Measurements from ENCODE around the gene SLC29A3. TPM values are rescaled to one million over a fixed set of nuclear protein-coding genes. Genes with fewer than 3 reads are reported as not detected.

Gene SLC29A3
- total RNA-seq, 1 experiment from 2014 or later = 35.7 TPM

DNA sequence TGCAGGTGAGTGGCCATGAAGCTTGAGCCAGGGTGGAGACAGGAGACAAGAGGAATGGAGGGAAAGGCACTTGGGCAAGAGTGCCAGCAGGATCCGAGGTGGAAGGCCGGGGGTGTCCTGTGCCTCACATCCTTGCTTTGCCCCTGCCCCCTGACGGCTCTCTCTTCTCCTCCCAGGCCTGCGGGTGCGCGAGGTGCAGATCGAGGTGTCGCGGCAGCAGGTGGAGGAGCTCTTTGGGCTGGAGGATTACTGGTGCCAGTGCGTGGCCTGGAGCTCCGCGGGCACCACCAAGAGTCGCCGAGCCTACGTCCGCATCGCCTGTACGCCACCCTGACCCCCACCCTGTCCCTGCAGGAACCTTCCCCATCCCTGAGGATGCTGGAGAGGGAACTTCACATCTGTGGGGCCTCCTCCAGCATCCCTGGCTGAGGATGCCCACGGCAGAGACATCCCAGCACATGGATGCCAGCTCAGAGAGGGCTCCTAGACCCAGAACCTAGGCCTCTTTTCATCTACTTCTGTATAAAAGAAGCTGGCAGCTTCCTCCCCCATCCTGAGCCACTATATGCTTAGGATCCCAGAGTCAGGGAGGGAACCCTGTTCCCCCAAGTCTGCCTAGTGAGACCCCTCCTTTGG, 34.4 kb upstream of the SLC29A3 start:
- H3K36me3 ChIP-seq (ENCODE audit: low read depth) = no peaks in the 10 kb centered on the region
- no peak overlapping the region for H3K27ac ChIP-seq
- no peak overlapping the region for H3K4me2 ChIP-seq
- H3K9me3 ChIP-seq (ENCODE audit: insufficient read depth, low read depth) = no peaks in the 10 kb centered on the region
- H3K27me3 ChIP-seq (ENCODE audit: insufficient read depth, low read depth) = no peaks in the 10 kb centered on the region
- H3F3A ChIP-seq (ENCODE audit: insufficient read depth, low read depth) = no peaks in the 10 kb centered on the region
- POLR2A ChIA-PET (ENCODE audit: unreplicated experiment) = interaction anchor here (0.7 kb wide), 1 partner anchor 10 kb away, joined by 4 read pairs; no protein-coding TSS in a partner anchor
- TF ChIP-seq, protein P1, sequence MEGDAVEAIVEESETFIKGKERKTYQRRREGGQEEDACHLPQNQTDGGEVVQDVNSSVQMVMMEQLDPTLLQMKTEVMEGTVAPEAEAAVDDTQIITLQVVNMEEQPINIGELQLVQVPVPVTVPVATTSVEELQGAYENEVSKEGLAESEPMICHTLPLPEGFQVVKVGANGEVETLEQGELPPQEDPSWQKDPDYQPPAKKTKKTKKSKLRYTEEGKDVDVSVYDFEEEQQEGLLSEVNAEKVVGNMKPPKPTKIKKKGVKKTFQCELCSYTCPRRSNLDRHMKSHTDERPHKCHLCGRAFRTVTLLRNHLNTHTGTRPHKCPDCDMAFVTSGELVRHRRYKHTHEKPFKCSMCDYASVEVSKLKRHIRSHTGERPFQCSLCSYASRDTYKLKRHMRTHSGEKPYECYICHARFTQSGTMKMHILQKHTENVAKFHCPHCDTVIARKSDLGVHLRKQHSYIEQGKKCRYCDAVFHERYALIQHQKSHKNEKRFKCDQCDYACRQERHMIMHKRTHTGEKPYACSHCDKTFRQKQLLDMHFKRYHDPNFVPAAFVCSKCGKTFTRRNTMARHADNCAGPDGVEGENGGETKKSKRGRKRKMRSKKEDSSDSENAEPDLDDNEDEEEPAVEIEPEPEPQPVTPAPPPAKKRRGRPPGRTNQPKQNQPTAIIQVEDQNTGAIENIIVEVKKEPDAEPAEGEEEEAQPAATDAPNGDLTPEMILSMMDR (conservative IDR thresholded peaks at IDR 0.05) = no peak
- no peak for TF ChIP-seq EZH2 (IDR thresholded peaks at IDR 0.05; ENCODE audit: low read depth)
- no peak for DNase-seq
- H3K79me2 ChIP-seq (ENCODE audit: low read depth) = no peaks in the 10 kb centered on the region
- CTCF ChIA-PET = interaction anchor here (0.6 to 1.2 kb wide), 6 partner anchors 9 to 736 kb away, joined by 3 to 7 read pairs (median 4); no protein-coding TSS in a partner anchor
- no peaks in the 10 kb centered on the region for H4K20me1 ChIP-seq (ENCODE audit: insufficient read depth)
- H3K9me2 ChIP-seq (ENCODE audit: insufficient read depth) = no peaks in the 10 kb centered on the region
- no peak overlapping the region for H2AFZ ChIP-seq
- no peak overlapping the region for H3K4me3 ChIP-seq
- intact Hi-C loops (cut with micrococcal nuclease; ENCODE audit: unreplicated experiment) = loop anchor here (1.0 to 10.0 kb wide), 5 partner anchors 75 to 822 kb away; no protein-coding TSS in a partner anchor
- BruUV-seq (replicated peaks) = no TSS peak
- no peaks in the 10 kb centered on the region for H3K4me1 ChIP-seq (replicated peaks; ENCODE audit: insufficient read depth)

DNA sequence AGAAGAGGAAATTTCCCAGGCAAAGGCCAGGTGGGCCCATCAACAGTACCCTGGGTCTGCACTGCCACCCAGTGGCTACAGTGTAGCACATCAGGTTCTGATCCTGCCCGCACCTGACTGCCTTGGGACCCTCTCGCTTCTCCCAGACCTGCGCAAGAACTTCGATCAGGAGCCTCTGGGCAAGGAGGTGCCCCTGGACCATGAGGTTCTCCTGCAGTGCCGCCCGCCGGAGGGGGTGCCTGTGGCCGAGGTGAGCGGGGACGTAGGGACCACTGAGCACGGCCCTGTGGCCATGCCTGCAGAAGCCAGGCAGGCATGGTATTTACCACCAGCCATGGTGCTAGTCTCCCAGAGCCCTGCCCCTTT, 33.9 kb upstream of the SLC29A3 start:
- Histone ChIP-seq H3K9me2 (ENCODE audit: insufficient read depth) (no peaks in the 10 kb centered on the region), H3K79me2 (ENCODE audit: low read depth) (no peaks in the 10 kb centered on the region), H3K4me2 (no peak overlapping the region), H3K9me3 (ENCODE audit: insufficient read depth, low read depth) (no peaks in the 10 kb centered on the region), H3K4me1 (replicated peaks; ENCODE audit: insufficient read depth) (no peaks in the 10 kb centered on the region), H3K4me3 (no peak overlapping the region), H3K27ac (no peak overlapping the region), H3K36me3 (ENCODE audit: low read depth) (no peaks in the 10 kb centered on the region), H4K20me1 (ENCODE audit: insufficient read depth) (no peaks in the 10 kb centered on the region), H3F3A (ENCODE audit: insufficient read depth, low read depth) (no peaks in the 10 kb centered on the region), H2AFZ (no peak overlapping the region), H3K27me3 (ENCODE audit: insufficient read depth, low read depth) (no peaks in the 10 kb centered on the region)
- ChIA-PET CTCF (interaction anchor here (1.0 to 1.2 kb wide), 3 partner anchors 77 to 736 kb away, joined by 3 to 5 read pairs (median 4); no protein-coding TSS in a partner anchor), POLR2A (ENCODE audit: unreplicated experiment) (interaction anchor here (0.6 kb wide), 1 partner anchor 381 kb away, joined by 5 read pairs; no protein-coding TSS in a partner anchor)
- no TSS peak for BruUV-seq (replicated peaks)
- peak; percentile 41 to 55 for DNase-seq
- intact Hi-C loops (cut with micrococcal nuclease; ENCODE audit: unreplicated experiment) = loop anchor here (1.0 to 10.0 kb wide), 5 partner anchors 76 to 823 kb away; no protein-coding TSS in a partner anchor
- no peak for TF ChIP-seq EZH2 (IDR thresholded peaks at IDR 0.05; ENCODE audit: low read depth)
- TF ChIP-seq, protein P1 (conservative IDR thresholded peaks at IDR 0.05) = peak; percentile 91

DNA sequence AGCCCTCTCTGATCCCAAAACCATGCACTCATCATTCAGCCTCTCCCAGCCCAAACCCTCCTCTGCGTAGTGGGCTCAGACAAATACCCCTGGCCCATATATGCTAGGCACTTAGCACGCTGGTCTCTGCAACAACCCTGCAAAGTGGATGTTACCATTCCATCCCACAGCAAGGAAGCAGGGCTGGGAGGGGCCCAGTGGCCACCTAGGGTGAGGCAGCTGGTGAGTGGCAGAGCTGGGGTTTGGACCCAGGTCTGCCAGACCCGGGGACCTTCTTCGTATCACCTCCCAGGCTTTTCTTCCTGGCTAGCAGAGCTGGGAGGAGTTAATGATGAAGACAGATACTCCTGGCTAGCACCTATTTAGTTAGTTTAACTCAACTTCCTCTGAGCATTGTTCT, 33.1 kb upstream of the SLC29A3 start:
- BruUV-seq (replicated peaks) = no TSS peak
- H3K9me3 ChIP-seq (ENCODE audit: insufficient read depth, low read depth) = no peaks in the 10 kb centered on the region
- ChIA-PET POLR2A (ENCODE audit: unreplicated experiment) (interaction anchor here (0.6 kb wide), 1 partner anchor 381 kb away, joined by 5 read pairs; no protein-coding TSS in a partner anchor), CTCF (interaction anchor here (0.6 kb wide), 1 partner anchor 398 kb away, joined by 3 read pairs; no protein-coding TSS in a partner anchor)
- H3K27me3 ChIP-seq (ENCODE audit: insufficient read depth, low read depth) = no peaks in the 10 kb centered on the region
- no peaks in the 10 kb centered on the region for H3K4me1 ChIP-seq (replicated peaks; ENCODE audit: insufficient read depth)
- H3K79me2 ChIP-seq (ENCODE audit: low read depth) = no peaks in the 10 kb centered on the region
- H3K27ac ChIP-seq = no peak overlapping the region
- no peaks in the 10 kb centered on the region for H3K9me2 ChIP-seq (ENCODE audit: insufficient read depth)
- H3K4me2 ChIP-seq = no peak overlapping the region
- intact Hi-C loops (cut with micrococcal nuclease; ENCODE audit: unreplicated experiment) = loop anchor here (1.0 to 10.0 kb wide), 6 partner anchors 77 to 824 kb away; no protein-coding TSS in a partner anchor
- H3F3A ChIP-seq (ENCODE audit: insufficient read depth, low read depth) = no peaks in the 10 kb centered on the region
- H4K20me1 ChIP-seq (ENCODE audit: insufficient read depth) = no peaks in the 10 kb centered on the region
- DNase-seq = no peak
- H2AFZ ChIP-seq = no peak overlapping the region
- TF ChIP-seq EZH2 (IDR thresholded peaks at IDR 0.05; ENCODE audit: low read depth) = no peak
- TF ChIP-seq, protein P1 (conservative IDR thresholded peaks at IDR 0.05) = no peak
- no peak overlapping the region for H3K4me3 ChIP-seq
- no peaks in the 10 kb centered on the region for H3K36me3 ChIP-seq (ENCODE audit: low read depth)
